ENCODE measurements around the gene PCDH15. TPM values are rescaled to one million over a fixed set of nuclear protein-coding genes. Genes with fewer than 3 reads are reported as not detected.

Gene PCDH15
- polyA plus RNA-seq, 1 of the 3 experiments (the other 2 are of a cell fraction): 0.03 TPM

DNA sequence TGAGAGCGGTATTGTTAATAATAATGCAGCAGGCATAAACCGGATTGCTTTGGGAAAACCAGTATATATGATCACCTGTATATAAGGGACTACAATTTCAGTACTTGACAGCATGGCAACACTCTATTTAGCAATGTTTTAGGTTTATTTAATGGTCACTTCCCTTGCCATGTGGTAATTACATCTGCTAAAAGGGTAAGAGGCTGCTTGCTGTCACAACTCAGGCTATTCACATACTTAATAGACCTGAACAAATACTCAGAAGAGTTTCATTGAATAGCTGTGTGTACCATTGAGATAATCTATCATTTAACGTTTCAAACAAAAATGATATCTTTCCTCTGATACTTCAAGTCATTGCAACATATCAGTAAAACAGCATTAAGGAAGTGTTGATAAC, 90.1 kb downstream of the PCDH15 start:
- Histone ChIP-seq H3F3A (replicated peaks; ENCODE audit: insufficient read depth) (no peaks in the 10 kb centered on the region), H3K27ac (ENCODE audit: low read depth in 2 of 2, low read length in 1 of 2) (no peak overlapping the region), H3K36me3 (replicated peaks in 1 of 2; ENCODE audit: control insufficient read depth in 1 of 2, insufficient read depth in 2 of 2, low read length in 1 of 2) (no peaks in the 10 kb centered on the region), H2AFZ (ENCODE audit: low read depth) (no peak overlapping the region), H3K79me2 (ENCODE audit: insufficient read depth) (no peaks in the 10 kb centered on the region), H3K4me1 (ENCODE audit: control insufficient read depth in 1 of 2, insufficient read depth in 2 of 2, low read depth in 1 of 2, low read length in 1 of 2) (no peaks in the 10 kb centered on the region), H3K9me3 (no peaks in the 10 kb centered on the region), H3K9ac (no peak overlapping the region), H3K9me2 (no peaks in the 10 kb centered on the region), H3K4me2 (no peak overlapping the region), H4K20me1 (ENCODE audit: insufficient read depth) (no peaks in the 10 kb centered on the region), H3K27me3 (ENCODE audit: insufficient read depth) (no peaks in the 10 kb centered on the region), H3K4me3 (ENCODE audit: low read depth in 2 of 2, low read length in 1 of 2) (no peak overlapping the region)
- DNase-seq: no peak
- ChIA-PET POLR2A (no interaction called here), CTCF (no interaction called here)
- TF ChIP-seq, protein P1, sequence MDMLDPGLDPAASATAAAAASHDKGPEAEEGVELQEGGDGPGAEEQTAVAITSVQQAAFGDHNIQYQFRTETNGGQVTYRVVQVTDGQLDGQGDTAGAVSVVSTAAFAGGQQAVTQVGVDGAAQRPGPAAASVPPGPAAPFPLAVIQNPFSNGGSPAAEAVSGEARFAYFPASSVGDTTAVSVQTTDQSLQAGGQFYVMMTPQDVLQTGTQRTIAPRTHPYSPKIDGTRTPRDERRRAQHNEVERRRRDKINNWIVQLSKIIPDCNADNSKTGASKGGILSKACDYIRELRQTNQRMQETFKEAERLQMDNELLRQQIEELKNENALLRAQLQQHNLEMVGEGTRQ (IDR thresholded peaks at IDR 0.05; ENCODE audit: borderline replicate concordance, low read depth, low read length): no peak
- TF ChIP-seq, protein P2, sequence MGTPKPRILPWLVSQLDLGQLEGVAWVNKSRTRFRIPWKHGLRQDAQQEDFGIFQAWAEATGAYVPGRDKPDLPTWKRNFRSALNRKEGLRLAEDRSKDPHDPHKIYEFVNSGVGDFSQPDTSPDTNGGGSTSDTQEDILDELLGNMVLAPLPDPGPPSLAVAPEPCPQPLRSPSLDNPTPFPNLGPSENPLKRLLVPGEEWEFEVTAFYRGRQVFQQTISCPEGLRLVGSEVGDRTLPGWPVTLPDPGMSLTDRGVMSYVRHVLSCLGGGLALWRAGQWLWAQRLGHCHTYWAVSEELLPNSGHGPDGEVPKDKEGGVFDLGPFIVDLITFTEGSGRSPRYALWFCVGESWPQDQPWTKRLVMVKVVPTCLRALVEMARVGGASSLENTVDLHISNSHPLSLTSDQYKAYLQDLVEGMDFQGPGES (IDR thresholded peaks at IDR 0.05; ENCODE audit: low read depth, low read length): no peak
- TF ChIP-seq EZH2phosphoT487 (IDR thresholded peaks at IDR 0.05; ENCODE audit: borderline replicate concordance, low read depth): no peak
- no peak for TF ChIP-seq TEAD4 (IDR thresholded peaks at IDR 0.05; ENCODE audit: borderline replicate concordance, insufficient read depth)
- TF ChIP-seq YY1 (IDR thresholded peaks at IDR 0.05; ENCODE audit: low read depth): no peak
- TF ChIP-seq, protein P3, sequence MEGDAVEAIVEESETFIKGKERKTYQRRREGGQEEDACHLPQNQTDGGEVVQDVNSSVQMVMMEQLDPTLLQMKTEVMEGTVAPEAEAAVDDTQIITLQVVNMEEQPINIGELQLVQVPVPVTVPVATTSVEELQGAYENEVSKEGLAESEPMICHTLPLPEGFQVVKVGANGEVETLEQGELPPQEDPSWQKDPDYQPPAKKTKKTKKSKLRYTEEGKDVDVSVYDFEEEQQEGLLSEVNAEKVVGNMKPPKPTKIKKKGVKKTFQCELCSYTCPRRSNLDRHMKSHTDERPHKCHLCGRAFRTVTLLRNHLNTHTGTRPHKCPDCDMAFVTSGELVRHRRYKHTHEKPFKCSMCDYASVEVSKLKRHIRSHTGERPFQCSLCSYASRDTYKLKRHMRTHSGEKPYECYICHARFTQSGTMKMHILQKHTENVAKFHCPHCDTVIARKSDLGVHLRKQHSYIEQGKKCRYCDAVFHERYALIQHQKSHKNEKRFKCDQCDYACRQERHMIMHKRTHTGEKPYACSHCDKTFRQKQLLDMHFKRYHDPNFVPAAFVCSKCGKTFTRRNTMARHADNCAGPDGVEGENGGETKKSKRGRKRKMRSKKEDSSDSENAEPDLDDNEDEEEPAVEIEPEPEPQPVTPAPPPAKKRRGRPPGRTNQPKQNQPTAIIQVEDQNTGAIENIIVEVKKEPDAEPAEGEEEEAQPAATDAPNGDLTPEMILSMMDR (IDR thresholded peaks at IDR 0.05): no peak
- TF ChIP-seq GABPA (IDR thresholded peaks at IDR 0.05; ENCODE audit: low read depth): no peak
- TF ChIP-seq MXI1 (IDR thresholded peaks at IDR 0.05; ENCODE audit: low read depth, low read length): no peak
- no peak for TF ChIP-seq POLR2AphosphoS5 (IDR thresholded peaks at IDR 0.05; ENCODE audit: low read depth, low read length)
- no peak for TF ChIP-seq TCF12 (IDR thresholded peaks at IDR 0.05)
- TF ChIP-seq SMC3 (IDR thresholded peaks at IDR 0.05; ENCODE audit: low read depth, low read length): no peak
- 45% methylated on average over 3 of the region's 3 CpGs for WGBS (ENCODE audit: low lambda C conversion rate)

DNA sequence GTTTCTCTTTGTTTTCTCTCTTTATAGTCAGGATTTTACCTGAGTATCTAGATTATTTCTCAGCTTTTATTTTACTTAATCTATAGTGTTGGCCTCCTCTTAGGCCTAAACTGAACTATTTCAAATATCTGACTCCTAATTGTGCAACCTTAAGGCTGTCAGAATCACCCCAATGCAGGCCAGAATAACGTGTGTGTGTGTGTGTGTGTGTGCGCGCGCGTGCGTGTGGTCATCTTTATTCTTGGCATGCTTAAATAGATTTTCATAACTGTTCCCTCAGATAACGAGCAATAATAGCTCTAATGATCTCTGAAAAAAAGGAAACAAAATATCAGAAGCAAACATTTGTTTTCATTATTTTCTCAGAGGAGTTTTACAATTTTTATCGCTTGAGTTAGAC, 92.4 kb downstream of the PCDH15 start:
- H3K9me2 ChIP-seq: no peaks in the 10 kb centered on the region
- no peak overlapping the region for H2AFZ ChIP-seq (ENCODE audit: low read depth)
- no peaks in the 10 kb centered on the region for H3K4me1 ChIP-seq (ENCODE audit: control insufficient read depth in 1 of 2, insufficient read depth in 2 of 2, low read depth in 1 of 2, low read length in 1 of 2)
- TF ChIP-seq, protein P4, sequence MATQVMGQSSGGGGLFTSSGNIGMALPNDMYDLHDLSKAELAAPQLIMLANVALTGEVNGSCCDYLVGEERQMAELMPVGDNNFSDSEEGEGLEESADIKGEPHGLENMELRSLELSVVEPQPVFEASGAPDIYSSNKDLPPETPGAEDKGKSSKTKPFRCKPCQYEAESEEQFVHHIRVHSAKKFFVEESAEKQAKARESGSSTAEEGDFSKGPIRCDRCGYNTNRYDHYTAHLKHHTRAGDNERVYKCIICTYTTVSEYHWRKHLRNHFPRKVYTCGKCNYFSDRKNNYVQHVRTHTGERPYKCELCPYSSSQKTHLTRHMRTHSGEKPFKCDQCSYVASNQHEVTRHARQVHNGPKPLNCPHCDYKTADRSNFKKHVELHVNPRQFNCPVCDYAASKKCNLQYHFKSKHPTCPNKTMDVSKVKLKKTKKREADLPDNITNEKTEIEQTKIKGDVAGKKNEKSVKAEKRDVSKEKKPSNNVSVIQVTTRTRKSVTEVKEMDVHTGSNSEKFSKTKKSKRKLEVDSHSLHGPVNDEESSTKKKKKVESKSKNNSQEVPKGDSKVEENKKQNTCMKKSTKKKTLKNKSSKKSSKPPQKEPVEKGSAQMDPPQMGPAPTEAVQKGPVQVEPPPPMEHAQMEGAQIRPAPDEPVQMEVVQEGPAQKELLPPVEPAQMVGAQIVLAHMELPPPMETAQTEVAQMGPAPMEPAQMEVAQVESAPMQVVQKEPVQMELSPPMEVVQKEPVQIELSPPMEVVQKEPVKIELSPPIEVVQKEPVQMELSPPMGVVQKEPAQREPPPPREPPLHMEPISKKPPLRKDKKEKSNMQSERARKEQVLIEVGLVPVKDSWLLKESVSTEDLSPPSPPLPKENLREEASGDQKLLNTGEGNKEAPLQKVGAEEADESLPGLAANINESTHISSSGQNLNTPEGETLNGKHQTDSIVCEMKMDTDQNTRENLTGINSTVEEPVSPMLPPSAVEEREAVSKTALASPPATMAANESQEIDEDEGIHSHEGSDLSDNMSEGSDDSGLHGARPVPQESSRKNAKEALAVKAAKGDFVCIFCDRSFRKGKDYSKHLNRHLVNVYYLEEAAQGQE (IDR thresholded peaks at IDR 0.05; ENCODE audit: low read depth, low read length): no peak
- no peaks in the 10 kb centered on the region for H3K9me3 ChIP-seq
- H3K4me2 ChIP-seq: no peak overlapping the region
- POLR2A ChIA-PET: no interaction called here
- no peak for DNase-seq
- WGBS (ENCODE audit: low lambda C conversion rate): 63% methylated on average over 8 of the region's 8 CpGs
- H3K36me3 ChIP-seq (replicated peaks in 1 of 2; ENCODE audit: control insufficient read depth in 1 of 2, insufficient read depth in 2 of 2, low read length in 1 of 2): no peaks in the 10 kb centered on the region
- H3K9ac ChIP-seq: no peak overlapping the region
- CTCF ChIA-PET: no interaction called here
- H3K27me3 ChIP-seq (ENCODE audit: insufficient read depth): no peaks in the 10 kb centered on the region
- H3K27ac ChIP-seq (ENCODE audit: low read depth in 2 of 2, low read length in 1 of 2): no peak overlapping the region
- H3F3A ChIP-seq (replicated peaks; ENCODE audit: insufficient read depth): no peaks in the 10 kb centered on the region
- no peak overlapping the region for H3K4me3 ChIP-seq (ENCODE audit: low read depth in 2 of 2, low read length in 1 of 2)
- no peaks in the 10 kb centered on the region for H4K20me1 ChIP-seq (ENCODE audit: insufficient read depth)
- H3K79me2 ChIP-seq (ENCODE audit: insufficient read depth): no peaks in the 10 kb centered on the region
